Right renal cortex interstitium (tissue), 3 donors: ENCODE results near the gene HSPB7. TPM values are rescaled to one million over a fixed set of nuclear protein-coding genes. Genes with fewer than 3 reads are reported as not detected.
"Not testable (repeated sequence)": the region's sequence is repeated elsewhere in the genome, so short reads cannot be mapped to it uniquely, and the experiment has no call there.

Experiments used
- DNase-seq, 3 donors: peaks; one replicate each; pipeline ENCODE4 v3.0.0-alpha.2; 2013; ENCODE audit warnings: low read depth in 3 of 3, low spot score in 2 of 3
- polyA plus RNA-seq, 3 donors: library from polyadenylated mRNA; unstranded; fragments of 120-200 nt; gene quantifications; one replicate each; pipeline ENCODE4 v1.2.1, GENCODE V29; 2013; ENCODE audit not compliant: insufficient read length in 3 of 3

HSPB7 gene
- polyA plus RNA-seq = 1 to 10 TPM; 2.7 to 4.7 (median 3.9) TPM

DNA sequence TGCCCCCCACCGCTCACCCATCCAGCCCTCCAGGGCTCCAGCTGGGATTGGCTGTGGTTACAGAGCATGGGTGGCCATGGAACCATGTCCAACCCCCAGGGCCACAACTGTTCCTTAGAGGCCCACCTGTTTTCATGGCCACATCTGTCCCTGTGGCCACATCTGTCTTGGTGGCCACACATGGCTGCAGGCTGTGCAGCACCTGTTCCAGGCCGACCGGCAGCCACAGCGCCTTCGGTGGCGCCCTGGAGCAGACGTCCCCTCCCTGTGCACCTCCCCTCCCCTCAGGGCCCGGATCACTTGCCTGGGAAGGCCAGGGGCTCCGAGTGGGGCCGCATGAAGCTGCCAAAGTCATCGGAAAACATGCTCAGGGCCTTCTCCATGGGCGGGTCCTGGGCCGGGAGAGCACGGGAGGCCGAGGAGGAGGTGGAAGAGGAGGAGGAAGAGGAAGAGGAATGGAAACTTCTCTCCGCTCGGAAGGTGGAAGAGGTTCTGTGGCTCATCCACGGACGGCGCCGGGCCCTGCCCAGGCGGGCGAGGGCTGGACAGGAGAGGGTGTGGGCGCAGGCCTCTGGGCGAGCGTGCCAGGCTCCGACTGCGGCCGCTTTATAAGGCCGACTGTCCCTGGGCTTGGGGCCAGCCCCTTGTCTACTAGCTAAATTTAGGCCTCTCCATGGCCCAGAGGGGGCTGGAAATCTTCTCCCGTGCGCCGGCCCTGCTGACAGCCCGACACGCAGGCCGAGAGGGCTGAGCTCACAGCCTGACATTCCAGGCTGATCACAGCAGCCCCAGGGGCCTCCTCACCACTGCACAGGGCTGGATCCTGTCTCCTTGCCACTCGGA lies at the start of gene HSPB7:
HSPB7 (minus strand) TSS at position 583 of the 843 bp plus-strand sequence; CDS start at position 503, 80 bp downstream.
- peak in 1 of 3 donors; percentile 32 for DNase-seq

GRCh38 chr1:16067127-16067768 lies 49.4 kb upstream of the HSPB7 start:
- peak in 1 of 3 donors; percentile 49 for DNase-seq

GRCh38 chr1:16066245-16066644 lies 48.4 kb upstream of the HSPB7 start:
- DNase-seq = no peak

DNA sequence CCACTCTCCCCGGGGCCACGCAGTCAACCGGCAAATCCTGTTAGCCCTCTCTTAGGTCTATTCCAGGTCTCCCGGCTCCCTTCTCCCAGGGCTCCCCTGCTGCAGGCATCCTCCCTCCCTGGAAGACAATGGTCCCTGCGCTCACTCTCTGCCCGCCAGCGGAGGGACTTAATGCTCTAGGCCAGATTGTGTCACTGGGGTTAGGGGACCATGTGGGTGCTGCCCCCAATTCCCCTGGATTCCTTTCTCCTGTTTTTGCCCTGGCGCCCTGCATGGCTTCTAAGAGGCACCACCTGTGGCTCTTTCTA lies 47.4 kb upstream of the HSPB7 start:
- DNase-seq = no peak

DNA sequence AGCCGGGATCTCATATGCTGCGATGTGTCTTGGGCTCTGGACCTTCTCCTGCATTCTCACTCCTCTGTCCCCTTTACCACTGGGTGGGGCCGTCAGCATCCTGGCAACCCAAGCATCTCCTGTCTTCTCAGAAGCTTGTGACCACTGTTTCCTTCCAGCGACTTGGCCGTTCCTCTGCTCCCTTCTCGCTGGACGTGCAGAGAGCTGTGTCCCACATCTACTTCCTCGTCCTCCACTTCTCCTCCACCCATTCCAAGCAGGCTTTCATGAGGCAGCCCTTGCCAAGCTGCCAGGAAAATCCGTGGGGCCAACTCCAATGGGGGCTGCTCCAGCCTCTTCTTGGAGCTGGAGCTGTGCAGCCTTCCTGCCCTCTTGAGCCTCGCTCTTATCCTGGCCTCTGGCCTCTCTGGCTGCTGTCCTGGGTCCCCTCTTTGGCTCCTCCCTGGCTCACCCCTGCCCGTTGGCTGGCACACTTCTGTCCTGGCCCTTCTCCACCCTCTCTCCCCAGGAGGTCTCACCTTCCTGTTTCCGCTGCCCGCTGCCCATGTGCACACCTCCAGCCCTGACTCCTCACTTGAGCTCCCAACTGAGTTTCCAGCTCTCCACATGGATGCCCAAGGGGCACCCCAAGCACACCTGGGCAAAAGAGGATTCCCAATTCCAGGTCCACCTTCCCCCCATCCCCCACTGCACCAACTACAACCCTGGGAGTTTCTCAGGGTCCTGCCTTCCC lies 46.9 kb upstream of the HSPB7 start:
- no peak for DNase-seq

DNA sequence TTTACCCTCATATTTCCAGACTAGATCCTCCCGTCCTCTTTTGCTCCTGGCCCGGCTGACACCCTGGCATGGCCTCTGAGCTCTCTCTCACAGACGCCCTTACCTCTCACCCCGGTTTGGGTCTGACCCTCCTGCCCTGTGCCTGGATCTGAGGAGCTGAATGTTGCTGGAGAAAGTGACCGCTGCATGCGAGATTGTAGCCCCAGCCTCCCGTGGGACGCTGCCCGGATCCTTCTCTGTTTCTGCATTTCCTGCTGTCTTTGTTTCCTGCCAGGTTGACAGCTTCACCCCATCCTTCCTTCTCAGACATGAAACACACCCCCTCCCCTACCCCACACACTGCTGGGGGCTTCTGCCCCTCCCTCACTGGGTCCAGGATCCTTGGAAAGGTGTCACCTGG lies 46.1 kb upstream of the HSPB7 start:
- no peak for DNase-seq

DNA sequence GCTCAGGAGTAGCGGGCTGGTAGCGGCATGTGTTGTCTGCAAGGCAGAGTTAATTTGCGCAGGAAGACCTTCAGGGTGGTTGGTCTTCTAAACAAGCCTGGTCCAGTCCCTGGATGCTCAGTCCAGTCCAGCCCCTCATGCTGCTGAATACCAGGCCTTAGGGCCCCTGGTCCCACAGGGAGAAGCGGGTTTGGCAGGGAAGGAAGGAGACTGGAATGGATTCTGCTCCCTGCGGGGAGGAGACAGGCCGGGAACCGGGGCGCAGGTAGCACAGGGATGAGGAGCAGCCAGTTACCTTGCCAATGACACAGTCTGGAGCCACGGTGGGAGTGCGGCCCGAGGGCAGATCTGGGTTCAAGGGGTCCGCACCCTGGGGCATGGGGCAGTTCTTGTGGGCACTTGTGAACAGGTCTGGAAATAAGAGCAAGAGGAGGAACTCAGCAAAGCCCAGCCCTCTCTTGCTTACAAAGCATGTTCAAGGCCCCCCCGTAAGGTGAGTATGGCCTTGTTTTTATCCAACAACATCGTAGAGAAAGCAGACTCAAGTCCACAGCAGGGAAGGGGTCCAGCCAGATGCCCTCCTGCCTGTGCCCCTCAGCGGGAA lies 45.5 kb upstream of the HSPB7 start:
- no peak for DNase-seq

DNA sequence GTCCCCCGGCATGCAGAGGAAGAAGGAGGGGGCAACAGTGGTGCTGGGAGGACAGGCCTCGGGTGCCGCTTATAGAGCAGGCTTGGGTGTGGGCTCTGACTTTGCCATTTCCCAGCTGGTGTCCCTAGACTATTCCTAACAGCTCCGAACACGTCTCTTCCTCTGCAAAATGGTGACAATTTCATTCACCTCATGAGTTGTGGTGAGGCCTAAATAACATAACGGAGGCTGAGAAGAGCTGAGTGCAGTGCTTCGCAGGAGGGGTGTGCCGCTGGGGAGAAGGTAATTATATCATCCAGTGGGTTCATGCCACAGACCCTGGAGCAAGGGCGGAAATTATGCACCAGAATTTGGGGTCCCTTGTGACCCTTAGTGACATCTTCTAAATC lies 44.8 kb upstream of the HSPB7 start:
- DNase-seq = not testable (repeated sequence)

GRCh38 chr1:16061989-16062686 lies 44.3 kb upstream of the HSPB7 start:
- DNase-seq = not testable (repeated sequence)

DNA sequence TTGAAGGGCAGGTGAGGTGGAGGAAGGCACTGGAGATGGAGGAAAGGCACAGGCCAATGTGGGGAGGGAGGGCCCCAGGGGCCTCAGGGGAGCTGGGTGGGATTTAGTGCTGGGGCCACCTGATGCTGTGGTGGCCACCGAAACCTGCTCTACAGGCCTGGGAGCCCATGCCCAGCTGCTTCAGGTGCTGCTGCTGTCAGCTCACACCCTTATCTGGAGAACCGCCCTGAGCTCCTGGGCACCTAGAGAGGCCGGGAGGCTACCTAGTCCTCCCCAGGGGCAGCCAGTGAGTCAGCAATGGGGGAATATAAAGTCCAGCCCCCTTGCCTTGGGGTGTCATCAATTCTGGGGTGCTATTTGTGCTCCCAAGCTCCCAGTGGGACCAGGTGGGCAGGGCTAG lies 43.4 kb upstream of the HSPB7 start:
- no peak for DNase-seq

DNA sequence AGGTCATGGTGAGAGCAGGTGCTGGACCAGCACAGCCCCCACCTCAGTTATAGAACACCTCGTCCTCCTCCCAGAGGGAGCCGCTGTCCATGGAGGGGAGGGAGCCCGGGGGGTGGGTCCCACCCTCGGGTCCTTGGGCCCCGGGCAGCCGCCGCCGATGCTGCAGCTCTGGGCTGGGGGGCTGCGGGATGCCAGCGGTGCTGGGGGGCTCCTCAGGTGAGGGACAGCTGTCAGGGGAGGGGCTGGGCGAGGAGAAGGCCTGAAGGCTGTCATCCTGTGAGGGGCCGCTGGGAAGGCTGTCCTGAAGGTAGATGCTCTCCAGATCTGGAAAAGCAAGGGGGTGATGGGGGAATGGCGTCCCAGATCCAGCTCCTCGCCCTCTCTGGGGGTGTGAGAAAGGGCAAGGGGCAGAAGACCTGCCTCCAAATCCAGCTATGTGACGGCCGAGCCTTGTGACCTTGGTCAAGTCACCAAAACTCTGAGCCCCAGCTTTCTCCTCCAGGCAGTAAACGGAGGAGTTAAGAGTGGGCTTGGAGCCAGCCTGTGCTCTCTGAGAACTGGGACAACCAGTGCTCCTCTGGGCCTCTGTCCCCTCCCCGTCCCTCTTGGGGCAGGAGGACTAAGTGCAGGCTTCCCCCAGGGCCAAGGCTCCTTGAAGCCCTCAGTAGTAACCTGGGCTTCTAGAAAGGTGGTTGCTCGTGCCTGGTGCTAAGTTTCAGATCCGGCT lies 40.7 kb upstream of the HSPB7 start:
- DNase-seq = not testable (repeated sequence)

- not testable (repeated sequence) for DNase-seq
Observed at GRCh38 chr1:16057314-16057915, 39.6 kb upstream of the HSPB7 start.

DNA sequence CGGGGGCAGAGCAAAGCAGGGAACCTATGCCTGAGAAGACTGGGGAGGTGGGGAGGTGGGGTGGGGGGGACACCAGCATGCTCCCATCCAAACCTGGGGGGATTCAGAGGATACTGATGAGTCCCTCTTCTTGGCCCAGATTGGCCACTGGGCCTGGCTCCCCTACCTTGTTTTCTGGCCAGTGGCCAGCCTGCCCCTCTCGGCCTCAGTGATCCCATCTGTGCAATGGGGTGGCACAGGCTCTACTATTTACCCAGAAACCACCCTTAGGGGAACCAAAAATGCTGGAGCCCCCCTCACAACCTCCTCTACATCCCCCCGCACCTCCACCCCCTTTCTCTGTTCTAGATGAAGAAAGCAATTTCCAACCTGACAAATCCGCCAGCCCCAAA lies 38.7 kb upstream of the HSPB7 start:
- DNase-seq = not testable (repeated sequence)

GRCh38 chr1:16055613-16056520 lies 38.0 kb upstream of the HSPB7 start:
- peak in 2 of 3 donors; percentile 58 to 79 for DNase-seq

GRCh38 chr1:16054598-16055540 lies 37.0 kb upstream of the HSPB7 start:
- DNase-seq = no peak

- no peak for DNase-seq
Observed at GRCh38 chr1:16053781-16054502, 36.1 kb upstream of the HSPB7 start.

DNA sequence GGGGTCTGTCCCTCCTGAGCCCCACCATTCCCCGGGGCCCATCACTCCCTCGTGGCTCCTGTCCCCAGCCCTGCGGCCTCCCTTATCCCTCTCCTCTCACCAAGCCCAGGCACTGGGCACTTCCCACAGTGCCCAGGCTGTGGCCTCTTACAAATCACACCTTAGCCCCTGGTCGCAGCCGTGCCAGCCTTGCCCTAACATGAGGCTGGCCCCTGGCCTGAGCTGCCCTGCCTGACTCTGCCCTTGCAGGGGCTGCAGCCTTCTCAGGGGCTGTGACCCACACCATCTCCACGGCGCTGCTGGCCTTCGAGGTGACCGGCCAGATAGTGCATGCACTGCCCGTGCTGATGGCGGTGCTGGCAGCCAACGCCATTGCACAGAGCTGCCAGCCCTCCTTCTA lies 34.1 kb upstream of the HSPB7 start:
- not testable (repeated sequence) for DNase-seq
